Measurements from ENCODE around the gene MYO9B.

Gene MYO9B

GRCh38 chr19:17213334-17213733 is 137.8 kb downstream of the MYO9B start:
- DNase-seq (ENCODE audit: low read depth): no peak

- DNase-seq (ENCODE audit: low read depth): no peak
Observed at GRCh38 chr19:17214508-17215126, 139.0 kb downstream of the MYO9B start.

- peak; percentile 80 for DNase-seq (ENCODE audit: low read depth)
Observed at GRCh38 chr19:17215127-17215971, 139.8 kb downstream of the MYO9B start, which contains the start of gene USE1. Gene USE1, plus strand, starts transcription at chr19:17215357. Its CDS starts 49 bp downstream, at chr19:17215406.

- DNase-seq (ENCODE audit: low read depth): no peak
Observed at GRCh38 chr19:17216058-17216670, 140.6 kb downstream of the MYO9B start.

- no peak for DNase-seq (ENCODE audit: low read depth)
Observed at GRCh38 chr19:17219286-17219685, 143.7 kb downstream of the MYO9B start.

- no peak for DNase-seq (ENCODE audit: low read depth)
Observed at GRCh38 chr19:17220207-17220758, 144.7 kb downstream of the MYO9B start.

- DNase-seq (ENCODE audit: low read depth): no peak
Observed at GRCh38 chr19:17225053-17225452, 149.5 kb downstream of the MYO9B start.

- peak; percentile 94 for DNase-seq (ENCODE audit: low read depth)
Observed at GRCh38 chr19:17226002-17226933, 150.7 kb downstream of the MYO9B start, which contains the start of gene OCEL1. Gene OCEL1, plus strand, starts transcription at chr19:17226226. Its CDS starts 22 bp downstream, at chr19:17226248.

GRCh38 chr19:17227798-17228367 is 152.3 kb downstream of the MYO9B start:
- no peak for DNase-seq (ENCODE audit: low read depth)

GRCh38 chr19:17229890-17230289 is 154.3 kb downstream of the MYO9B start:
- DNase-seq (ENCODE audit: low read depth): no peak

GRCh38 chr19:17232258-17232657 is 156.7 kb downstream of the MYO9B start:
- no peak for DNase-seq (ENCODE audit: low read depth)

- DNase-seq (ENCODE audit: low read depth): peak; percentile 51
Observed at GRCh38 chr19:17234911-17235299, 159.3 kb downstream of the MYO9B start.

GRCh38 chr19:17235300-17235970 is 159.9 kb downstream of the MYO9B start:
- peak; percentile 64 for DNase-seq (ENCODE audit: low read depth)

GRCh38 chr19:17235971-17236777 is 160.6 kb downstream of the MYO9B start:
- no peak for DNase-seq (ENCODE audit: low read depth)

GRCh38 chr19:17236811-17237543 is 161.4 kb downstream of the MYO9B start:
- DNase-seq (ENCODE audit: low read depth): no peak

GRCh38 chr19:17237747-17238706 is 162.4 kb downstream of the MYO9B start:
- DNase-seq (ENCODE audit: low read depth): no peak

- DNase-seq (ENCODE audit: low read depth): no peak
Observed at GRCh38 chr19:17240062-17240752, 164.6 kb downstream of the MYO9B start.

Data from activated T-helper 9 cell treated with anti-CD3 and anti-CD28 coated beads, Interleukin-2, amount 50 U/mL, for 16 hours (primary cell).